HEK293T (cell line): Measurements from ENCODE around the gene DNAJB13.

ENCODE experiments used
- CTCF ChIA-PET: fragments of 350-600 bp; formaldehyde crosslinking; extraction: SDS; loops from one replicate; lab custom pipeline; 2021; ENCODE audit warnings: antibody characterized with exemption, inconsistent platforms; lab: Yijun Ruan, JAX
- POLR2A ChIA-PET: fragments of 350-600 bp; formaldehyde crosslinking; extraction: SDS; loops from one replicate; lab custom pipeline; 2020; ENCODE audit warnings: antibody characterized with exemption, inconsistent platforms; lab: Yijun Ruan, JAX
- DNase-seq: peaks from one replicate; pipeline ENCODE4 v3.0.0; 2012; ENCODE audit warnings: mixed read lengths; ENCODE audit errors: extremely low spot score
- ARNT ChIP-seq: fragments of 450-650 bp; IDR thresholded peaks from 2 replicates; pipeline ENCODE4 v1.6.1; 2017; ENCODE audit warnings: mild to moderate bottlenecking
- BHLHE40 ChIP-seq: fragments of 450-650 bp; IDR thresholded peaks from 2 replicates; pipeline ENCODE4 v1.6.1; 2016; ENCODE audit warnings: mild to moderate bottlenecking, moderate library complexity, borderline replicate concordance
- CTBP1 ChIP-seq: fragments of 450-650 bp; IDR thresholded peaks from 2 replicates; pipeline ENCODE4 v1.6.1; 2016; ENCODE audit warnings: borderline replicate concordance
- ELF4 ChIP-seq: fragments of 450-650 bp; IDR thresholded peaks from 2 replicates; pipeline ENCODE4 v1.6.1; 2017; ENCODE audit warnings: antibody characterized with exemption
- FOXA1 ChIP-seq: fragments of 450-650 bp; IDR thresholded peaks from 2 replicates; pipeline ENCODE4 v1.6.1; 2016; ENCODE audit warnings: mild to moderate bottlenecking
- FOXK2 ChIP-seq: fragments of 450-650 bp; IDR thresholded peaks from 2 replicates; pipeline ENCODE4 v1.6.1; 2016; ENCODE audit warnings: mild to moderate bottlenecking
- FOXM1 ChIP-seq: fragments of 450-650 bp; IDR thresholded peaks from 2 replicates; pipeline ENCODE4 v1.6.1; 2017; ENCODE audit warnings: mild to moderate bottlenecking, borderline replicate concordance
- HDGF ChIP-seq: fragments of 450-650 bp; IDR thresholded peaks from 2 replicates; pipeline ENCODE4 v1.6.1; 2017; ENCODE audit warnings: antibody characterized with exemption, borderline replicate concordance
- L3MBTL2 ChIP-seq: fragments of 450-650 bp; conservative IDR thresholded peaks from 2 replicates; pipeline ENCODE4 v1.6.1; 2016; ENCODE audit warnings: mild to moderate bottlenecking
- LEF1 ChIP-seq: fragments of 450-650 bp; IDR thresholded peaks from 2 replicates; pipeline ENCODE4 v1.6.1; 2017; ENCODE audit warnings: mild to moderate bottlenecking, borderline replicate concordance
- NFRKB ChIP-seq: fragments of 450-650 bp; IDR thresholded peaks from 2 replicates; pipeline ENCODE4 v1.6.1; 2016; ENCODE audit warnings: mild to moderate bottlenecking, moderate library complexity
- PKNOX1 ChIP-seq: fragments of 450-650 bp; IDR thresholded peaks from 2 replicates; pipeline ENCODE4 v1.6.1; 2016
- SP1 ChIP-seq: fragments of 450-650 bp; IDR thresholded peaks from 2 replicates; pipeline ENCODE4 v1.6.1; 2017
- SUZ12 ChIP-seq: fragments of 450-650 bp; IDR thresholded peaks from 2 replicates; pipeline ENCODE4 v1.6.1; 2016; ENCODE audit warnings: mild to moderate bottlenecking
- TARDBP ChIP-seq: fragments of 450-650 bp; IDR thresholded peaks from 2 replicates; pipeline ENCODE4 v1.6.1; 2016
- ZNF384 ChIP-seq: fragments of 450-650 bp; IDR thresholded peaks from 2 replicates; pipeline ENCODE4 v1.6.1; 2016

The DNAJB13 gene

GRCh38 chr11:73946798-73947458 lies 3.9 kb upstream of the DNAJB13 start:
- ChIA-PET CTCF (no interaction called here), POLR2A (interaction anchor here (1.1 kb wide), 1 partner anchor 167 kb away, joined by 3 read pairs; no protein-coding TSS in a partner anchor)
- TF ChIP-seq ZNF384 (no peak), LEF1 (no peak), L3MBTL2 (no peak), HDGF (no peak), ARNT (no peak), FOXM1 (no peak), BHLHE40 (no peak), PKNOX1 (no peak), FOXA1 (no peak), CTBP1 (no peak), ELF4 (no peak), TARDBP (no peak), SUZ12 (no peak), SP1 (no peak), NFRKB (no peak), FOXK2 (no peak)
- no peak for DNase-seq

GRCh38 chr11:73949246-73949645 lies 1.6 kb upstream of the DNAJB13 start:
- ChIA-PET CTCF (no interaction called here), POLR2A (no interaction called here)
- DNase-seq, result no peak
- TF ChIP-seq FOXK2 (no peak), TARDBP (no peak), ELF4 (no peak), FOXM1 (no peak), SUZ12 (no peak), NFRKB (no peak), LEF1 (no peak), CTBP1 (no peak)

- TF ChIP-seq SUZ12 (no peak), BHLHE40 (no peak), FOXM1 (no peak), L3MBTL2 (no peak), SP1 (no peak), FOXK2 (no peak), NFRKB (no peak), ARNT (no peak), TARDBP (no peak), ZNF384 (no peak), ELF4 (no peak)
- DNase-seq, result no peak
- POLR2A ChIA-PET, result no interaction called here
- CTCF ChIA-PET, result no interaction called here
Observed at GRCh38 chr11:73949912-73950311, 914 bp upstream of the DNAJB13 start.

DNA sequence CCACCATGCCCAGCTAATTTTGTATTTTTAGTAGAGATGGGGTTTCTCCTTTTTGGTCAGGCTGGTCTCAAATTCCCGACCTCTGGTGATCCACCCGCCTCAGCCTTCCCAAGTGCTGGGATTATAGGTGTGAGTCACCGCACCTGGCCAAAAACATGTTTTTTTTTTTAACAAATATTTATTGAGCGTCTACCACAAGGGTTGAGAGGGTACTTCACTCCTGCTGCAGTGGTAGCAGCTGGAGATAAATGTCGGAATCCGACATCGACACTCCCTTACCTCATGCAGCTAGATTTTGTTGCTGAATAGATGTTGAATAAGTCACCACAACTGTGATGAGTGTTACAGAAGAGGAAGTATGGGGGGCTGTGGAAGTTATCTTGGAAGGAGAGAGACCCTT lies 971 bp downstream of the DNAJB13 start:
- CTCF ChIA-PET, result no interaction called here
- TF ChIP-seq CTBP1 (no peak), FOXM1 (no peak), ARNT (no peak), ELF4 (no peak), HDGF (no peak), BHLHE40 (no peak), L3MBTL2 (no peak), SUZ12 (no peak), NFRKB (no peak), LEF1 (no peak), SP1 (no peak)
- DNase-seq, result no peak

GRCh38 chr11:73956876-73957653 lies 6.2 kb downstream of the DNAJB13 start:
- ChIA-PET POLR2A (interaction anchor here (2.3 kb wide), 1 partner anchor 25 kb away, joined by 8 read pairs; the partner anchor contains the start of gene UCP2), CTCF (no interaction called here)
- DNase-seq, result no peak
- TF ChIP-seq FOXM1 (no peak), ARNT (no peak), FOXA1 (no peak), TARDBP (no peak), NFRKB (no peak), SP1 (no peak), HDGF (no peak), BHLHE40 (no peak), SUZ12 (no peak), L3MBTL2 (no peak), ELF4 (no peak), LEF1 (no peak), CTBP1 (no peak), FOXK2 (no peak), PKNOX1 (no peak)

More for the DNA sequence above, 971 bp downstream of the DNAJB13 start:
- POLR2A ChIA-PET, result no interaction called here

GRCh38 chr11:73957654-73958361 lies 7.0 kb downstream of the DNAJB13 start:
- TF ChIP-seq TARDBP (no peak), FOXA1 (no peak), FOXK2 (no peak), NFRKB (no peak), PKNOX1 (no peak), SP1 (no peak), BHLHE40 (no peak), L3MBTL2 (no peak), SUZ12 (no peak), ZNF384 (no peak), ARNT (no peak), CTBP1 (no peak)
- ChIA-PET CTCF (no interaction called here), POLR2A (interaction anchor here (2.3 kb wide), 1 partner anchor 24 kb away, joined by 8 read pairs; the partner anchor contains the start of gene UCP2)
- no peak for DNase-seq
